Tibial nerve (tissue), 4 donors: ENCODE measurements around the gene SOX30.

ENCODE experiments used
- EP300 ChIP-seq, 2 donors: sonication (generic); formaldehyde crosslinking; IDR thresholded peaks; one replicate each; pipeline ENCODE4 v1.6.1; 2017; ENCODE audit warnings: antibody characterized with exemption in 2 of 2, mild to moderate bottlenecking in 1 of 2
- TF ChIP-seq, protein P1 (sequence below), 5 experiments: fragments of 200-600 bp in 3 of 5; fragments of 450-650 bp in 2 of 5; sonication (generic) in 3 of 5; IDR thresholded peaks; one replicate each; pipeline ENCODE4 v1.5.1; 2016 to 2019; ENCODE audit warnings: antibody characterized with exemption in 5 of 5, mild to moderate bottlenecking in 3 of 5, moderate library complexity in 2 of 5

DNA sequence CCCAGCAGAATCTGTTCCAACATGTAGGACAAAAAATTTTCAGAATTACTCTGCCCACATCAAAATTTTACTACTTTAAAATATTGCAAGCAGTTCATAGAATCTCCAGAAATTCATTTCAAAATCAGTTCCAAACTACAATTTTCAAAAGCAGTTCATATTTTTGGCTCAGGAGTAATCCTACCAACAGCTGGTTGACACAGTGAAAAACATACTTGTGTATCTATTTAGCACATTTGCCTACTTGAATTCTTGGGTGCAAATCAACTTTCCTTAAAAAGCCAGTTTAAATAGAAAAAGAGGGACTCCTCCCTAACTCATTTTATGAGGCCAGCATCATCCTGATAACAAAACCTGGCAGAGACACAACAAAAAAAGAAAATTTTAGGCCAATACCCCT, 31.5 kb downstream of the SOX30 start:
- no peak for TF ChIP-seq EP300 (IDR thresholded peaks at IDR 0.05)
- TF ChIP-seq, protein P1, sequence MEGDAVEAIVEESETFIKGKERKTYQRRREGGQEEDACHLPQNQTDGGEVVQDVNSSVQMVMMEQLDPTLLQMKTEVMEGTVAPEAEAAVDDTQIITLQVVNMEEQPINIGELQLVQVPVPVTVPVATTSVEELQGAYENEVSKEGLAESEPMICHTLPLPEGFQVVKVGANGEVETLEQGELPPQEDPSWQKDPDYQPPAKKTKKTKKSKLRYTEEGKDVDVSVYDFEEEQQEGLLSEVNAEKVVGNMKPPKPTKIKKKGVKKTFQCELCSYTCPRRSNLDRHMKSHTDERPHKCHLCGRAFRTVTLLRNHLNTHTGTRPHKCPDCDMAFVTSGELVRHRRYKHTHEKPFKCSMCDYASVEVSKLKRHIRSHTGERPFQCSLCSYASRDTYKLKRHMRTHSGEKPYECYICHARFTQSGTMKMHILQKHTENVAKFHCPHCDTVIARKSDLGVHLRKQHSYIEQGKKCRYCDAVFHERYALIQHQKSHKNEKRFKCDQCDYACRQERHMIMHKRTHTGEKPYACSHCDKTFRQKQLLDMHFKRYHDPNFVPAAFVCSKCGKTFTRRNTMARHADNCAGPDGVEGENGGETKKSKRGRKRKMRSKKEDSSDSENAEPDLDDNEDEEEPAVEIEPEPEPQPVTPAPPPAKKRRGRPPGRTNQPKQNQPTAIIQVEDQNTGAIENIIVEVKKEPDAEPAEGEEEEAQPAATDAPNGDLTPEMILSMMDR (IDR thresholded peaks at IDR 0.05): no peak
